ENCODE results near the gene STAU1.
"Not testable (repeated sequence)": the region's sequence is repeated elsewhere in the genome, so short reads cannot be mapped to it uniquely, and the experiment has no call there.

STAU1 gene

DNA sequence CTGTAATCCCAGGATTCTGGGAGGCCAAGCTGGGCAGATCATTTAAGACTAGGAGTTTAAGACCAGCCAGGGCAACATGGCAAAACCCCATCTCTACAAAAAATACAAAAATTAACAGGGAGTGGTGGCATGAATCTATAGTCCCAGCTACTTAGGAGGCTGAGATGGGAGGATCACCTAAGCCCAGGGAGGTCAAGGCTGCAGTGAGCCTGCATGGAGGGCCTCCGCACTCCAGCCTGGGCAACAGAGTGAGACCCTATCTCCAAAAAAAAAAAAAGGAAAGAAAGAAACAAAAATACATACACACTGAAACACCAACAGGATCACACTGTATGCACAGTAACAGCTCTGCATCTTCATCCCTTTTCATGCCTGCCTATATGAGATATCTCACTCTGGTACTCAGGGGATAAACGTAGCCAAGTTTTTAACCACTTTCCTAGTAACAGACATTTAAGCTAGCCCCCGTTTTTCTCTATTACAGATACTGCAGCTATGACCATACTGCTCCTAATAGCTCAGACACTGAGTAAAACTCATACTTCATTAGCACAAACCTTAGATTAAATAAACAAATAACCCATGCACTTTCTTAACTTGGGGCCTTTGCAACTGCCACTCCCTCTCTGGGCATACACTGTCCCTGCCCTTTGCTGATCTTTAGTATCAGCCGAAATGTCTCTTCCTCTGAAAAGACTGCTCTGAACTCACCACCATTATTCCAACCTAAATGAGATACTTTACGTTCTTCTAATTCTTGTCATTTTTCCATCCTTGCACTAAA, 41.5 kb downstream of the STAU1 start:
- TF ChIP-seq POLR2A (IDR thresholded peaks at IDR 0.05; ENCODE audit: low read length) (no peak), GATA1 (IDR thresholded peaks at IDR 0.05; ENCODE audit: low read depth, low read length) (no peak)
- DNase-seq = no peak

DNA sequence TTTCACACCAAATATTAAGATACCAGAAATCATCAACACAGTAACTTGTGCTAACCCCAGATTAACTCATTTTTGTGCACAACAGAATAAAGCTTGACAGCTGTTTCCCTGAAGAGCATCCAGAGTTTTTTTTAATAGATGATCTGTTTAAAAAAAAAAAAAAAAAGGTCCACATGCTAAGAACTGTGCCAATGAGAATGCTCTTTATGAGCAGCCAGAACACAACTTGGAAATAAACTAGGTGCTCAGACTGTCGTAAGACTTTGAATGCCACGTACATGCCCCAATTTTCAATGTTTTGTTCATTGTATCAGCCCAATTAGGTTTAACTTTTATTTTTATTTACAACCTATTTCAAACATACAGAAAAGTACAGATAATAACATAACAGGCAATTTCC, 47.3 kb downstream of the STAU1 start:
- DNase-seq = no peak

DNA sequence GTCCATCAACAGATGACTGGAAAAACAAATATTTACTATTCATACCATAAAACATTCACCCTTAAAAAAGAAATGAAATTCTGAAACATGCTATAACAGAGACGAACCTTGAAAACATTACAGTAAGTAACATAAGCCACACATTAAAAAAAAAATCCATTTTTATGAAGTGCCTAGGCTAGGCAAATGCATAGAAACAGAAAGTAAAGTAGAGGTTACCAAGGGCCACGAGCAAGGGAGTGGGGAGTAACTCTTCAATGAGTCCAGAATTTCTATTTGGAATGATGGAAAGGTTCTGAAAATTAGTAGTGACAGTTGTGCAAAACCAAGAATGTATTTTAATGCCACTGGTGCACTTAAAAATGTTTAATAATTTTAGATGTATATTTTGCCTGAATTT, 47.7 kb downstream of the STAU1 start:
- no peak for DNase-seq
- no peak for TF ChIP-seq POLR2A (IDR thresholded peaks at IDR 0.05; ENCODE audit: low read length)
- no peak for TF ChIP-seq GATA1 (IDR thresholded peaks at IDR 0.05; ENCODE audit: low read depth, low read length)

More for the DNA sequence above, 47.3 kb downstream of the STAU1 start:
- TF ChIP-seq GATA1 (IDR thresholded peaks at IDR 0.05; ENCODE audit: low read depth, low read length) (no peak), POLR2A (IDR thresholded peaks at IDR 0.05; ENCODE audit: low read length) (no peak)

DNA sequence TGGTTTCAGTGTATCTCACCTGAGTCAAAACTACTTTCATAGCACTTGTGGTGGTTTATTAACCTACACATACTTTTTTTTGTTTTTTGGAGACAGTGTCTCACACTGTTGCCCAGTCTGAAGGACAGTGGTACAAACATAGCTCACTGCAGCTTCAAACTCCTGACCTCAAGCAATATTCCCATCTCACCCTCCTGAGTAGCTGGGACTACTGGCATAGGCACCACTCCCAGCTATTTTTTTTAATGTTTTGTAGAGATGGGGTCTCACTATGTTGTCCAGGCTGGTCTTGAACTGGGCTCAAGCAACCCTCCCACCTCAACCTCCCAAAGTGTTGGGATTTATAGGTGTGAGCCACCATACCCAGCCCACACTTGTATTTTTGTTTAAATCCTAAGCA, 49.7 kb downstream of the STAU1 start:
- DNase-seq = no peak
- no peak for TF ChIP-seq GATA1 (IDR thresholded peaks at IDR 0.05; ENCODE audit: low read depth, low read length)
- no peak for TF ChIP-seq POLR2A (IDR thresholded peaks at IDR 0.05; ENCODE audit: low read length)

DNA sequence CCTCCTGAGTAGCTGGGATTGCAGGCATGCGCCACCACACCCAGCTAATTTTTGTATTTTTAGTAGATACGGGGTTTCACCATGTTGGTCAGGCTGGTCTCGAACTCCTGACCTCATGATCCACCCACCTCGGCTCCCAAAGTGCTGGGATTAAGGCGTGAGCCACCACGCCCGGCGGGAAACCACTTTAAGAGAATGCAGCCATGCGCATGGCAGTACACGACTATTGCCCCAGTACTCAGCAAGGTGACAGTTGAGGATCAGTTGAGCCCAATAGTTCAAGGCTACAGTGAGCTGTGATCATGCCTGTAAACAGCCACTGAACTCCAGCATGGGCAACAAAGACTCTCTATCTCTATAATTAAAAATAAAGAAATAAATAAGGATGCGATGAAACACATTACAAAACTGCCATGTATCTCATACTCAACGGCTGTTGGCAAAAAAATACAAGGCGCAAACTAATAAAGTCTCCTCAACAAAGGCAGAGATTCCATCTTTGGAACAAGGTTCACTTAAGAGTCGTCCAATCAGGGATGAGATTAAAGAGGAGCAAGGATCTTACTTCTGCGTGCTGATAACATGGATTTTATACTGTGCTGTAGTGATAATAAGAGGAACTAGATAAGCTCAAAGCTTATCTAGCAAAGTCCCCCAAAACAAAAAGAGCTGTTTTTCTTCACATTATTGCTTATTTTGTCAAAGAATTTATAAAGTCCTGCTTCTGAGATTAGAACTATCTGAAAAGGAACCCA, 51.1 kb downstream of the STAU1 start:
- TF ChIP-seq POLR2A (IDR thresholded peaks at IDR 0.05; ENCODE audit: low read length) = no peak
- no peak for TF ChIP-seq GATA1 (IDR thresholded peaks at IDR 0.05; ENCODE audit: low read depth, low read length)

DNA sequence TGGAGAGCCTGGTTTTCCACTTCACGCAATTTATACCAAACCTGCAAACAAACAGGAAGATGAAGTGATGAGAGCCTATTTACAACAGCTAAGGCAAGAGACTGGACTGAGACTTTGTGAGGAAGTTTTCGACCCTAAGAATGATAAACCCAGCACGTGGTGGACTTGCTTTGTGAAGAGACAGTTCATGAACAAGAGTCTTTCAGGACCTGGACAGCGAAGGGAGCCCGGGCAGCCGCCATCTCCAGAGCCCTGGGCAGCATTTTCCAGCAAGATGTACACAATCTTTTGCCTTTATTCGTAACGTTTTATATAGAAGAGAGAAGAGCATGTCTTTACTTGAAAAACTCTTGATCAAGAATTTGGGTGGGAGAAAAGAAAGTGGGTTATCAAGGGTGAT, 53.3 kb downstream of the STAU1 start:
- DNase-seq = not testable (repeated sequence)

More for the DNA sequence above, 51.1 kb downstream of the STAU1 start:
- DNase-seq = peak; percentile 7 to 66

DNA sequence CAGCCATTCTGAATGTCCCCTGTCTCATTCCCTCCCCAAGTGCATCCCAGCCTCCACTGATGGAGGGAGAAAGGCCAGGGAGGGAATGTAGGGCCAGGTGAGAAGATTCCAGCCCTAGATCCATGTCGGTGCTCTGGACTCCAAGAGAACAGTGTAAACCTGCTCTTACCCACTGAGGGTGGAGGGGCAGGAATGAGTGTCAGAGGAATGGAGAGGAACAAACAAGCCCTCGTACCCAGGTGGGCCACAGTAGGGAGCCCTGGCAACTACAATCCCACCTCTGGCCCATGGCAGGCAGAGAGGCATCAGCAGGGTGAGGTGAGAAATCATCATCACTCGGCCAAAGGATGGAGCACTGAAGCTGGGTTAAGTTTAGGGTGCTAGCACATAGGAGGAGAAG, 54.6 kb downstream of the STAU1 start:
- DNase-seq = no peak
- TF ChIP-seq GATA1 (IDR thresholded peaks at IDR 0.05; ENCODE audit: low read depth, low read length) = no peak
- TF ChIP-seq POLR2A (IDR thresholded peaks at IDR 0.05; ENCODE audit: low read length) = no peak

DNA sequence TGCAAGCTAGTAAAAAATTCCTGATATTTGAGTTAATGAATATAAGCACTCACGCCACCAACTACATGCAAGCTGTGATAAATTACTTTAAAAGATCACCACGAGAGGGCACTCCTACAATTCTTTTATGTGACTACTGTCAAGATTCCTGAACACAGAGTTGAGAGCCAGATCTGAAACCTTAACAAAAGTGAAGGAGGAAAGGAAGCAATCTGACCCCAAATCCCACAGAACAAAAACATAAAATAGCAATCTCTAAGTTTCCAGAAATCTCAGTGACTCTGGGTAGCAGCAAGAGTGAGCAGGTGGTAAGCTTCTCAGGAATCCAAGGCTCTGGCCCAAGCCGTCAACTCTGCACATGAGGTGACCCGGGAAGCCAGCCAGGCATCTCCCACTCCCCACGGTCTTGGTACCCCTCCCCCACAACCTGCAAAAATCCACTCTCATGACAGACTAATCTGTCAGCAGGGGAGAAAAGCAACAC, 55.1 kb downstream of the STAU1 start:
- TF ChIP-seq GATA1 (IDR thresholded peaks at IDR 0.05; ENCODE audit: low read depth, low read length) (no peak), POLR2A (IDR thresholded peaks at IDR 0.05; ENCODE audit: low read length) (no peak)
- DNase-seq = peak; percentile 71 to 79

DNA sequence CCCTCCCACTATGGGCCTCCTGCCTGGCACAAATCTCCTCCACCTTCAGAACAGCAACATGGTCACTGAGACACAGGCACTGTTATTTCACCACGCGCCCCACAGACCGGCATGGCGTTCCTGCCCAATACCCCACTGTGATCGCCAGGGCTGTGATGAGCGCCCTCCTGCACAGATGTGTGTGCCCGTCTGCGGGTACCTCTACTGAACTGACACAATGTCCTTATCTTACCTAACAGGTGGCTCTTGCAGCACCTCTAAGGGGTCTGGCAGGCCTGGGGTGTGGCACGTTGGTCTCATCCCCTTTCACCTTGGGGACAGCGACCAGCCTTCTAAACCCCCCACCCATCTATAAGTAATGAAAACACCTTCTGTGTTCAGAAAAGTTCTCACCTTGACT, 64.2 kb downstream of the STAU1 start:
- no peak for TF ChIP-seq GATA1 (IDR thresholded peaks at IDR 0.05; ENCODE audit: low read depth, low read length)
- no peak for TF ChIP-seq POLR2A (IDR thresholded peaks at IDR 0.05; ENCODE audit: low read length)
- DNase-seq = no peak

DNA sequence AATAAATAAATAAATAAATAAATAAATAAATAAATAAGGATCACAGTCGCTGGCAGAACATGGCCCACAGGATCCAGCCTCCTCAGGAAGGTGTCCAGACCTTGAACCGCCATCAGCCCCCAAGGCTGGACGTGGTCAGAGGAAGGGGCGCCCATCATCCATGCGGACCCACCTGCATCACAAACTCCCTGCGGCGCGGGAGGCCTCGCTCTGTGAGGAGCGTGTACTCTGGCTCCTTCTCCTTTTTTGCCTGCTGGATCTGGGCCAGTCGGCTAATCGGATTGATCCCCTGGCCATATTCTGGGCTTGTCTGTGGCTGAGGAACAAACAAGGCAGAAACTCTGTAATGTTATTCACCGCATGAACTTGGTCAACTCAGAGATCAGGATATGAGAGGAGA, 65.2 kb downstream of the STAU1 start:
- TF ChIP-seq POLR2A (IDR thresholded peaks at IDR 0.05; ENCODE audit: low read length) (no peak), GATA1 (IDR thresholded peaks at IDR 0.05; ENCODE audit: low read depth, low read length) (no peak)
- DNase-seq = no peak

DNA sequence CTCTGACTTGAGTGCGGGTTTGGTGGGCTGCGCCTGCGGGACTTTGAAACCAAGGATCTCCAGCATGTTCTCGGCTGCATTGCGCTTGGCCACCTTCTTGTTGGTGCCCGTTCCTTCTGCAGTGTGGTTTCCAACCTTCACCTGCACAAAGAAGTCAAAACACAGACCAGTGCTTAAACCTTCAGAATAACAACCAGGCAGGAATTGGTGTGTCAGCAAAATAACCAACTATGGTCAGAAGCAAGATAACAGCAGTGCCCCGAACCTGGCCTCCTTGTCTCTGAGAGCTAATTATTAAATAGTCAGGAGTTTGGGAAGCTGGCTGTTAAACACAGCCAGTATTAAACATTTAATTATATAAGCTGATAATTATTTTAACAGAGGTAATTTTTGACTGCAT, 68.1 kb downstream of the STAU1 start:
- no peak for DNase-seq
- TF ChIP-seq POLR2A (IDR thresholded peaks at IDR 0.05; ENCODE audit: low read length) = no peak

DNA sequence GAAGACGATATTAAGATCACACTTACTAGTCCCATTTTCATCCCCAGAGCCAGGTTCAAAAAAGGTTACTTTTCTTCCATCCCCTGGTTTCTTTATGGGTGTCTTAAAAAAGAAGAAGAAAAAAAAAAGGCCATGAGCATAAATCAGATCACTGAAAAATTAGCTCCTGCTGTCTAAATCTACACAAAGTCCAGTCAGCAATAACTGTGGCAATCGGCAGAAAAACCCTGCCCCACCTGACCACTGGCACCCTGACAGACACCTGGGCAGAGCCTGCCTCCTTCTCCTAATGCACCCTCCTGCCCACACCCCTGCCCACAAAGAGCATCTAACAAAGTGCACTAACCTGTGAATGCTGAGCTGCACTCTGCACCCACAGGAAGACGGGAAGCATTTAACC, 69.8 kb downstream of the STAU1 start:
- TF ChIP-seq POLR2A (IDR thresholded peaks at IDR 0.05; ENCODE audit: low read length) = no peak
- TF ChIP-seq GATA1 (IDR thresholded peaks at IDR 0.05; ENCODE audit: low read depth, low read length) = no peak
- no peak for DNase-seq

DNA sequence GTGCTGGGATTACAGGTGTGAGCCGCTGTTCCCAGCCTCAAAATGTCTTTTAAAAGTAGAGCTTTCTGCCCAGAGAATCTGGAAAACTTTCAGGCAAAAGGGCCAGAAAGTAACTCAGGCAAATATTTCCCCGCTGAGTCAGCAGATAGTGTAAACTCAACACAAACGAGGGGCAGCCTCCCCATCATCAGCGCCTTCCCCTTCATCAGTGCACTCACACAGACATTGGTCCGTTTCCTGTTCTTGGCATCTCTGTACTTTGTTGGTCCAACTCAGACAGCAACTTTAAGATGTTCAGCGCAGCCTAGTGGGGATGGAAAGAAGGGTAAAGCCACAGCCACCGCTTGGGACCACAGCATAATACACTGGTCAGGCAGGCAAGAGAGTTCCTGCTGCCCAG, 72.6 kb downstream of the STAU1 start:
- no peak for TF ChIP-seq GATA1 (IDR thresholded peaks at IDR 0.05; ENCODE audit: low read depth, low read length)
- no peak for TF ChIP-seq POLR2A (IDR thresholded peaks at IDR 0.05; ENCODE audit: low read length)
- no peak for DNase-seq

DNA sequence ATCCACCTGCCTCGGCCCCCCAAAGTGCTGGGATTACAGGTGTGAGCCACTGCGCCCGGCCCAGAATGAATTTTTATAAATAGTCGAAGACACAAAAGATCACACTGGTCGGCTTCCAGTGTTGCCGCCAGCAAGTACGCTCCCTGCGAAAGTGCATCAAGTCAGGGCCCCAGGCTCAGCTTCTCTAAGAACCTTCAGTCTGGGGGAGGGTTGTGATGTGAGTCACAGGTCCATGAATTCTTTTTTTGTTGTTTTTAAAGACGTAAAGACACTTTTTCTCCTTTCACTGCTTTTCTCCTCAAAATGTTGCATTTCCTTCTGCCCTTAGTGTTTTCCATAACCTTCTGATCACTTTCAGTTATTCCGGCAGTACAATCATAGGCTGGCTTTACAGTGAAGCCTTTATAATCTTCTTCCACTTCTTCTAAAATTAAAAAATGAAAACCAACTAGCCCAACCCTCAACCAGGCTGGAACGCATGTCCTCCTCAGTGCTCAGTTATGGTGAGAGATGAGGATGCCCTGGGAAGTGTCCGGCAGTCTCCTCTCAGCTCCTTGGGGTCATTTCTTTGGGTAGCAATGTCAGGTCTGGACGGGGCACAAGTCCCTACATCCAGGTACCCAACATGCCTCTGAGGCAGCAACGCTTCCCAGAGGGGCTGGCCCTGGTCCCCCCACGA, 75.4 kb downstream of the STAU1 start:
- no peak for DNase-seq
- no peak for TF ChIP-seq GATA1 (IDR thresholded peaks at IDR 0.05; ENCODE audit: low read depth, low read length)
- no peak for TF ChIP-seq POLR2A (IDR thresholded peaks at IDR 0.05; ENCODE audit: low read length)

Data from erythroblast (primary cell).